ENCODE results near the gene PKDCC. TPM values are rescaled to one million over a fixed set of nuclear protein-coding genes. Genes with fewer than 3 reads are reported as not detected.
"Not testable (repeated sequence)": the region's sequence is repeated elsewhere in the genome, so short reads cannot be mapped to it uniquely, and the experiment has no call there.

The PKDCC gene
- total RNA-seq, 1 donor from 2014 or later = 81.9 TPM

DNA sequence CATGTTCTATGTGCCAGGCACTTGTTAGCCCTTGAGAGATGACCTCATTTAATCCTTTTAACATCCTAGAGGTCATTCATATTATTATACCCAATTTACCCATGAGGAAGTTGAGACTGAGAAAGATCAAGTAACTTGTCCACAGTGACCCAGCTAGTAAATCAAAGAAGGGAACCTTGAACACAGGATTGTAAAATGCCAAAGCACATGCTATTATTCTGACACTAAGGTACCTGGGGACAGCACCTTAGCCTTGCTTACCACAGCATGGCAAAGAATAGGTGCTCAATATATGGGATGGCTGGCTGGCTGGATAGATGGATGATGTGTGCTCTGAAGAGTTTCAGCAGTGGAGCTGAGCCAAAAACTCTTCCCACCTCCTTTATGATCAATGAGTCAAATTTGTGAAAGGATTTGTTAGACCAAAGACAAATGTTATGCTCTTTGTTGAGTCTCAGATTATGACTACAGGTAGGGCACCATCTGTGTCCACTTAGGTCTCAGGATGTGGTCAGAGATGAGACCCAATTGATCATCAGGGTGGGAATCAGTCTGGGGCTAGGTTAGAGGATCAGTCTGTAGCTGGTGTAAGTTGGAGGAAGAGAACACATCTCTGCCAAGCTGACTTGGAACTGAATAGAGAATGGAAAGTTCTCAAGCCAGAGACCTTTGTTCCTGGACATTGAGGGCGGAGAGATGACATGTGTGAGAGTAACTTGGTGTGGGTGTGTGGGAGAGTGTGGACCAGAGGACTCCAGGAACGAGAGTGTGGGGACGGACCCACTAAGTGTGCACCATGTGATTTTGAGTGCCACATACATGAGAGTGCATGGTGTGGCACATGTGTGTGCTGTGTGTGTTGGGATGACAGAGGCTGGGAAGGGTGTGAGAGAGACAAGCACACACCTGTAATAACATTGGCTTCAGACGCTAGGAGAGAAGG is 16.3 kb upstream of the PKDCC start:
- Mint-ChIP-seq H3K27me3 (ENCODE audit: low read depth) (no peaks in the 10 kb centered on the region), H3K27ac (ENCODE audit: unreplicated experiment) (peak overlapping the region; percentile 65), H3K9me3 (no peaks in the 10 kb centered on the region), H3K36me3 (ENCODE audit: low read depth) (no peaks in the 10 kb centered on the region), H3K4me3 (peak overlapping the region; percentile 31), H3K4me1 (peaks cover 56% of the 10 kb centered on the region)
- no peak for DNase-seq (ENCODE audit: low read depth, low spot score)
- no peak for TF ChIP-seq CTCF (conservative IDR thresholded peaks at IDR 0.05)

DNA sequence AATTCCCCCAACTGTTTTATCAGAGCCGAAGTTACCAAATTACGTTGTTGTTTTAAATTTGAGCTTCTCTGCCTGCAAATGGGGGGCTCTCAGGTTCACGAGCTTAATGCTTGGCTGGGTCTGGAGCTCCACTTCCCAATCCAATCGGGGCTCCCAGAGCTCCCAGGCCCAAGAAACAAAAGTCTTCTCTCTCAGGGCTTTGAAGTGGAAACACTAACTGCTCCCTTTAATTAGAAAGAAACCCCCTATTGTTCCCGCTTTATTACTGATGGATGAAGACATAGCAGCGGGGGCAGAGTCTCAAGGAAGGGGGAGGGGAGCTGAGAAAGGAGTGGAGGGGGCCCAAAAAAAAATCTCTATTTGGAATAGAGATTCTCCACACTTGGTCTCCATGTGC is 15.6 kb upstream of the PKDCC start:
- Mint-ChIP-seq H3K4me3 (no peak overlapping the region), H3K4me1 (peaks cover 56% of the 10 kb centered on the region), H3K27ac (ENCODE audit: unreplicated experiment) (peak overlapping the region; percentile 48), H3K9me3 (no peaks in the 10 kb centered on the region), H3K36me3 (ENCODE audit: low read depth) (no peaks in the 10 kb centered on the region), H3K27me3 (ENCODE audit: low read depth) (no peaks in the 10 kb centered on the region)
- TF ChIP-seq CTCF (conservative IDR thresholded peaks at IDR 0.05) = no peak
- DNase-seq (ENCODE audit: low read depth, low spot score) = no peak

- TF ChIP-seq CTCF (conservative IDR thresholded peaks at IDR 0.05) = no peak
- Mint-ChIP-seq H3K4me1 (peaks cover 60% of the 10 kb centered on the region), H3K4me3 (no peak overlapping the region)
Observed at GRCh38 chr2:42032745-42033144, 15.1 kb upstream of the PKDCC start.

GRCh38 chr2:42034096-42034495 is 13.7 kb upstream of the PKDCC start:
- peaks cover 50% of the 10 kb centered on the region for H3K4me1 Mint-ChIP-seq
- H3K27me3 Mint-ChIP-seq (ENCODE audit: low read depth); H3K9me3 Mint-ChIP-seq; H3K27ac Mint-ChIP-seq (ENCODE audit: unreplicated experiment); DNase-seq (ENCODE audit: low read depth, low spot score); H3K4me3 Mint-ChIP-seq; H3K36me3 Mint-ChIP-seq (ENCODE audit: low read depth): not testable (repeated sequence)

More at GRCh38 chr2:42032745-42033144, 15.1 kb upstream of the PKDCC start:
- no peaks in the 10 kb centered on the region for H3K36me3 Mint-ChIP-seq (ENCODE audit: low read depth)
- H3K27ac Mint-ChIP-seq (ENCODE audit: unreplicated experiment) = peak overlapping the region; percentile 66
- no peaks in the 10 kb centered on the region for H3K9me3 Mint-ChIP-seq
- no peaks in the 10 kb centered on the region for H3K27me3 Mint-ChIP-seq (ENCODE audit: low read depth)
- no peak for DNase-seq (ENCODE audit: low read depth, low spot score)

GRCh38 chr2:42035241-42035640 is 12.6 kb upstream of the PKDCC start:
- Mint-ChIP-seq H3K9me3 (no peaks in the 10 kb centered on the region), H3K4me3 (no peak overlapping the region), H3K27ac (ENCODE audit: unreplicated experiment) (no peak overlapping the region), H3K4me1 (peaks cover 38% of the 10 kb centered on the region), H3K36me3 (ENCODE audit: low read depth) (no peaks in the 10 kb centered on the region), H3K27me3 (ENCODE audit: low read depth) (no peaks in the 10 kb centered on the region)
- DNase-seq (ENCODE audit: low read depth, low spot score) = no peak
- TF ChIP-seq CTCF (conservative IDR thresholded peaks at IDR 0.05) = no peak

DNA sequence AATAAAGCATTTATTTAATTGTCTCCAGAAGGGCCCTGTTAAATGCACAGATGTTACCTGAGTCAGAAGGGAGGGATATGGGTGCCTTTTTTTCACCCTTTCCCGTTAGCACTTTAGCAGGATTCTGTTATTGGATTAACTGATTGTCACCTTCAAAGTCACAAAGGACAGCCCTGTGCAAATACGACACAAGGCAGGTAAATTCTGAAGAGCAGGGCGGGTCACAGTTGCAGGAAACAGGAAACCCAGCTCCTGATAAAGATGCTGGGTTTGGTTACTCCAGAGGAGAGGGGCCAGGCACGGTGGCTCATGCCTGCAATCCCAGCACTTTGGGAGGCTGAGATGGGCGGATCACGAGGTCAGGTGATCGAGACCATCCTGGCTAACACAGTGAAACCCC is 11.4 kb upstream of the PKDCC start:
- Mint-ChIP-seq H3K4me1 (peaks cover 27% of the 10 kb centered on the region), H3K9me3 (no peaks in the 10 kb centered on the region), H3K36me3 (ENCODE audit: low read depth) (no peaks in the 10 kb centered on the region), H3K4me3 (no peak overlapping the region), H3K27me3 (ENCODE audit: low read depth) (no peaks in the 10 kb centered on the region), H3K27ac (ENCODE audit: unreplicated experiment) (no peak overlapping the region)
- TF ChIP-seq CTCF (conservative IDR thresholded peaks at IDR 0.05) = no peak
- DNase-seq (ENCODE audit: low read depth, low spot score) = no peak
